ENCODE data around the gene EVC2.

EVC2 gene

DNA sequence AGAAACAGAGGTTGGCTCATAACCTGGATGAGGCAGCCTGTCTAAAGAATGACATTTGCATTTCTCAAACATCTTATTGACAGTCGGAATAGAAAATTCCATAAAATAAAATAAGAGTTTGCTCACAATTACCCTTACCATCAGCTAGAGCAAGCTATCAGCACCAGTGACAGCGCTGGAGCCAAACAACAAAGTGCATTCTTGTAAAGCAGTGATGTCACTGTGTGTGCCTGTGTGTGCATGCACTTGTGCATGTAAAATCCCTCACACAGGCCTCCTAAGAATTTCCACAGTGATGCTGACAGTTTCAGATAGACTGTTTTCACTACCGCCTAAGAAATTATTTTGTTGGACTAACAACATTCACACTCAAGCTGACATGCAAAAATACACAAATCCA lies 77.6 kb downstream of the EVC2 start:
- H3K27ac ChIP-seq = no peak overlapping the region
- no peak for TF ChIP-seq ZFX (IDR thresholded peaks at IDR 0.05; ENCODE audit: borderline replicate concordance)
- TF ChIP-seq, protein P1, sequence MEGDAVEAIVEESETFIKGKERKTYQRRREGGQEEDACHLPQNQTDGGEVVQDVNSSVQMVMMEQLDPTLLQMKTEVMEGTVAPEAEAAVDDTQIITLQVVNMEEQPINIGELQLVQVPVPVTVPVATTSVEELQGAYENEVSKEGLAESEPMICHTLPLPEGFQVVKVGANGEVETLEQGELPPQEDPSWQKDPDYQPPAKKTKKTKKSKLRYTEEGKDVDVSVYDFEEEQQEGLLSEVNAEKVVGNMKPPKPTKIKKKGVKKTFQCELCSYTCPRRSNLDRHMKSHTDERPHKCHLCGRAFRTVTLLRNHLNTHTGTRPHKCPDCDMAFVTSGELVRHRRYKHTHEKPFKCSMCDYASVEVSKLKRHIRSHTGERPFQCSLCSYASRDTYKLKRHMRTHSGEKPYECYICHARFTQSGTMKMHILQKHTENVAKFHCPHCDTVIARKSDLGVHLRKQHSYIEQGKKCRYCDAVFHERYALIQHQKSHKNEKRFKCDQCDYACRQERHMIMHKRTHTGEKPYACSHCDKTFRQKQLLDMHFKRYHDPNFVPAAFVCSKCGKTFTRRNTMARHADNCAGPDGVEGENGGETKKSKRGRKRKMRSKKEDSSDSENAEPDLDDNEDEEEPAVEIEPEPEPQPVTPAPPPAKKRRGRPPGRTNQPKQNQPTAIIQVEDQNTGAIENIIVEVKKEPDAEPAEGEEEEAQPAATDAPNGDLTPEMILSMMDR (IDR thresholded peaks at IDR 0.05) = no peak

DNA sequence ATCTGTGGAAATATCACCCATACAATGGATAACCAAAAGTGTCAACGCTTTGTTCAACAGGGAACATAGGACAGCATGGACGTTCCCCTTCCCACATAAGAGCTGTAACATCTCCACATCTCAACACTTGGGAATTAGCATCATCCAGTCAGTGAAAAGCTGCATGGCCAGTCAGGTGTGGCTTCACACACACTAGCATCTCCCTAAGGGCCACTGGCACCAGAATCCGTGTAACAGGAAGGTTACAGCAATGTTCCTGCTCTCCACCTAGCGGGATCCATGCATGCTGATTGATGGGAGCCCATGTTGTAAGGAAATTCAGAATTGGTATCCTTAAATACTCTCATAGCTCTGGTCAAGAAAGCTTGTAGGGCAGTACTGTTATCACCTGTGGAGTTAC lies 78.8 kb downstream of the EVC2 start:
- TF ChIP-seq, protein P1 (IDR thresholded peaks at IDR 0.05) = no peak
- no peak for TF ChIP-seq ZFX (IDR thresholded peaks at IDR 0.05; ENCODE audit: borderline replicate concordance)
- no peak overlapping the region for H3K27ac ChIP-seq

DNA sequence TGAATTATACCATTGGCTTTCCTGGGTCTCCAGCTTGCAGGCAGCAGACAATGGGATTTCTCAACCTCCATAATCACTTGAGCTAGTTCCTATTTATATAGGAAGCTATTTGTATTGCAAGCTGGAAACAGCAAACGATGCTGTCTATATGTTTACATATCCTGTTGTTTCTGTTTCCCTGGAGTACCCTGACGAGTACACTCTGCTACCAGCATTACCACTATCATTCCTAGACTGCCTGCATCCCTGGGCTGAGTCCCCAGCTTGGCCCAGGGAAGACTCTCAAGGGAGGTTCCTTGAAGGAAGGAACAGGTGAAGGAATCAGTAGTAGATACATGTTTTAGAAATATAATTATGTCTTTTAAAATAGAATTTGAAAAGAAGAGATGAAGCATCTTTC lies 81.4 kb downstream of the EVC2 start:
- TF ChIP-seq, protein P1 (IDR thresholded peaks at IDR 0.05) = no peak
- TF ChIP-seq ZFX (IDR thresholded peaks at IDR 0.05; ENCODE audit: borderline replicate concordance) = no peak
- H3K27ac ChIP-seq = no peak overlapping the region

DNA sequence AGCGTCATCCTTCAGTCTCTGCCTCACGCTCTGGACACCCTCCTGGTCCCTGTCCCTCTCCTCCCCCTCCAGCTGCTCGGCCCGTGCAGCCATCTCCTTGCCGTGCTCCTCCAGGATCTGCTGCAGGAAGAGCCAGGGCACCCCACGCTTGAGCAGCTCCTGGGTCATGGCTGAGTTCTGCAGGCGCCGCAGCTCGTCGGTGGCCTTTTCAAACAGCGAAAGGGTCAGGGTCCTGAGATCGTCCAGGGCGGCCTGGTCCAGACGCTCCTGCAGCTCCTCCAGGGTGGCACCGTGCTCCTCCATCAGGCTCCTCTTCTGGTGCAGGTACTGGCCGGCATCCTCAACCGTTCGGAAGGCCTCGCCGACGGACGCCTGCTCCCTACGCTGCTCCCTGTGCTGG lies 85.8 kb downstream of the EVC2 start:
- no peak for TF ChIP-seq ZFX (IDR thresholded peaks at IDR 0.05; ENCODE audit: borderline replicate concordance)
- TF ChIP-seq, protein P1 (IDR thresholded peaks at IDR 0.05) = no peak
- H3K27ac ChIP-seq = no peak overlapping the region

DNA sequence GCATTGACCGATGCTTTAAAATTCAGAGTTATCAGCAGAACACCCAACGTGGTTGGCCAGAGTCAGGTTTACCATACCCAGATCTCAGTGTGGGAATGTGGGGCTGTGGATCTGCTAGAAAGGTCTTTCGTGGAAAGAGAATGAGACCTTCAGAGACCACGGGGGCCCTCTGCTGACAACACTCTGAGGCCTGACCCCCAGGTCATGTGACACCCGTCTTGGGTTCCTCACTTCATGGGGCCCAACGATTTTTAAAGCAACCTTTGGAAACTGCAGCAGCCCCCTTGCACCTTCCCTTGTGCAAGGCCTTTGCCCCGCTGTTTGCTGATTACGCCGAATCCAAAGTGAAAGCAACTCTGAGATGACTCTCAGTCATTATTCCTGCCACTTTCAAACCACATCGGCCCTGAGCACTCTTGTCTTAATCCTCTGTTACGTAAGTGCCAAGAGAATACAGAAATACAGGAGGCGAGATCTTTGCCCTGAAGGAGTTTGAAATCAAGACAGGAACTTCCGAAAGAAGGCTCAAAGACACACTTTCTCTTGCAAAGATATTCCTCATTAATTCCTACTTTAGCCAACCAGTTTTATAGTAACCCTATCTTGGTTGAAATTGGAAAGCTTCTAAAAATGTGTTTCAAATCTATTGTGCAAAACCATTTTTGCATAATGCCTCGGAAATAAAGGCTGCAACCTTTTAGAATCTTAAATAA lies 88.3 kb downstream of the EVC2 start:
- TF ChIP-seq ZFX (IDR thresholded peaks at IDR 0.05; ENCODE audit: borderline replicate concordance) = no peak
- TF ChIP-seq, protein P1 (IDR thresholded peaks at IDR 0.05) = no peak
- H3K27ac ChIP-seq = no peak overlapping the region

DNA sequence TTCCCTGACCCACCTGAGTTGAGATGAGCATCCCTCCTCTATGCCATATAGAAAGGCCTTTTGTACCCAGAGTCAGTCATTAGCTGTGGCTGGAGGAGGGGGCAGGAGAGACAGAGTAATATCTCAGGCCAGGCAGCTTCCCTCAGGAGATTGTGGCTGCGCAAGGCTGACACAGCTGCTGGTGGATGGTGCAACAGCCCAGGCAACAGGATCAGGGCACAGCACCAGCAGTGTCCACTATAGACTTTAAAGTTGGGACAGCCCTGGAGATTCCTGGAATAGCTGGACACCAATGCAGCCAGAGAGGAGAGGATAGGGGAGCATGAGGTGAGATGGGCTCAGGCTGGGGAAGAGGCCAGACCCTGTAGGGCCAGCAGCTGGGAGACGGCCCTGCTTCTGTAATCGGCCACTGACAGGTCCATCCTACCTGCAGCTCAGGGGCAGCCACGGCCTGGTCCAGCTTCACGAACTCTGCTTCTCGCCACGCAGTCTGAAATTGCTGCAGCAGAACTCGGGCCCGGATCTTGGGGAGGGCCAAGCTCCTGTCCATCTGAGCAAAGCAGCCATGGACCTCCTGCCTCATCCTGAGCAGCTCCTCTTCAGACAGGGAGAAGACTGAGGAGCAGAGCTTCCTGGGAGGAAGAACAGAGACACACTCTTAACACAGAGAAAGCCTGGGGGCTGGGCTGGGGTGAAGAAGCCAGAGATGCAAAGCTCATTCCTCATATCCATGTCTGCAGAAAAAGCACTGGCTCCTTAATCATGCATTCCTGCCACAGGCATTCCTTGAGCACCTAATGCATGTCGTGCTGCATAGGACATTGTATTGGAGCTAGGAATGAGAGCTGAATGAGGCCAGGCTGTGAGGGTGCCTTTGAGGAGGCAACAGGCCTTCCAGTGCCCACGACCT lies 90.1 kb downstream of the EVC2 start:
- no peak overlapping the region for H3K27ac ChIP-seq
- TF ChIP-seq, protein P1 (IDR thresholded peaks at IDR 0.05) = no peak
- no peak for TF ChIP-seq ZFX (IDR thresholded peaks at IDR 0.05; ENCODE audit: borderline replicate concordance)

All from 22Rv1 (cell line).